ENCODE results near the gene TMEM106C.

DNA sequence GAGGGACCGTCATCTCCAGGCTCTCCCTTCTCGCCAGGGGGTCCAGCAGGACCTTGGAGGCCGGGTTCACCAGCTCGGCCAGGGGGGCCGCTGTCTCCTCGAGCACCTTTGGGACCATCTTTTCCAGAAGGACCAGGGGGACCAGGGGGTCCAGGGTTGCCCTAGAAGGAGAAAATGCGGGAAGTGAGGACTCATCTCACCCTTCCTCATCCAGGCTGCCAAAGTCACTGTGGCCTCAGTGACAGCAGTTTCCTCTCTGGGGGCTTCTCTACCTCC, 15.1 kb downstream of the TMEM106C start:
- TF ChIP-seq, protein P1, sequence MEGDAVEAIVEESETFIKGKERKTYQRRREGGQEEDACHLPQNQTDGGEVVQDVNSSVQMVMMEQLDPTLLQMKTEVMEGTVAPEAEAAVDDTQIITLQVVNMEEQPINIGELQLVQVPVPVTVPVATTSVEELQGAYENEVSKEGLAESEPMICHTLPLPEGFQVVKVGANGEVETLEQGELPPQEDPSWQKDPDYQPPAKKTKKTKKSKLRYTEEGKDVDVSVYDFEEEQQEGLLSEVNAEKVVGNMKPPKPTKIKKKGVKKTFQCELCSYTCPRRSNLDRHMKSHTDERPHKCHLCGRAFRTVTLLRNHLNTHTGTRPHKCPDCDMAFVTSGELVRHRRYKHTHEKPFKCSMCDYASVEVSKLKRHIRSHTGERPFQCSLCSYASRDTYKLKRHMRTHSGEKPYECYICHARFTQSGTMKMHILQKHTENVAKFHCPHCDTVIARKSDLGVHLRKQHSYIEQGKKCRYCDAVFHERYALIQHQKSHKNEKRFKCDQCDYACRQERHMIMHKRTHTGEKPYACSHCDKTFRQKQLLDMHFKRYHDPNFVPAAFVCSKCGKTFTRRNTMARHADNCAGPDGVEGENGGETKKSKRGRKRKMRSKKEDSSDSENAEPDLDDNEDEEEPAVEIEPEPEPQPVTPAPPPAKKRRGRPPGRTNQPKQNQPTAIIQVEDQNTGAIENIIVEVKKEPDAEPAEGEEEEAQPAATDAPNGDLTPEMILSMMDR (IDR thresholded peaks at IDR 0.05; ENCODE audit: low read depth, low read length, missing input control): no peak
- TF ChIP-seq TAF1 (conservative IDR thresholded peaks at IDR 0.05) (no peak), EGR1 (IDR thresholded peaks at IDR 0.05; ENCODE audit: low read depth in 2 of 2) (no peak)

Data from liver (tissue), 3 donors.